SH-SY5Y (cell line): Measurements from ENCODE around the gene PTPRD.

Experiments
- GATA2 ChIP-seq: IDR thresholded peaks from 2 replicates; pipeline ENCODE4 v1.6.1; 2011; ENCODE audit warnings: mild to moderate bottlenecking, low read depth, low read length
- GATA3 ChIP-seq: IDR thresholded peaks from 2 replicates; pipeline ENCODE4 v1.6.1; 2011; ENCODE audit warnings: low read depth, mild to moderate bottlenecking, low read length, moderate library complexity

DNA sequence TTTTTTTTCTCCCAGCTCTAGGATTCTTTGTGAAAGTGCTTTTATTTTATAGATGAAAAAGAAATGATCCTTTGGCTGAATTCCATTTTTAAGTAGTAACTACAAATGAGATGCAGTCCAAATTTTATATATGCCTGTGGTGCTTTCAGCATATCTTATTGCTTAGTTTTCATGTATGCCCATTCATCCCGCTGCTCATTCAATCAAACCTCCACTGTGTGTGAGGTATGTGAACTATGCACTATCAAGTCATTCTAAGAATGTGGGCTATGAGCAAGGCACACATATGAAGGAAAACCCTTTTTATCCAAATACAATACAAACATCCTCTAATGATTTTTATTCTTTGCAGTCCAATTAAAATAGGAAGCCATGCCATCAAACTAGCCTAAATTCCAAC is 1744.2 kb downstream of the PTPRD start:
- TF ChIP-seq GATA2 (no peak), GATA3 (no peak)
